ENCODE results near the gene FAM120A. TPM values are rescaled to one million over a fixed set of nuclear protein-coding genes. Genes with fewer than 3 reads are reported as not detected.

The FAM120A gene
- total RNA-seq, 1 donor from 2014 or later, result 124 TPM

Other genes starting within 250 kb of the FAM120A start
- gene FAM120AOS, start 1.9 kb downstream of the FAM120A start, total RNA-seq, result 51.1 TPM
- gene PHF2, start 124.9 kb downstream of the FAM120A start, total RNA-seq, result 31.0 TPM

Data from mucosa of gallbladder (tissue), 1 donor.